Hepatocyte (in vitro differentiated cells): ENCODE results near the gene CYSTM1. TPM values are rescaled to one million over a fixed set of nuclear protein-coding genes. Genes with fewer than 3 reads are reported as not detected.

ENCODE experiments used
- DNase-seq: peaks from one replicate; pipeline ENCODE4 v3.0.0-alpha.2; 2016; ENCODE audit warnings: low spot score
- H2AFZ ChIP-seq: fragments of 200-600 bp; sonication (generic); 2 replicates; pipeline ENCODE4 v1.6.0; 2016; ENCODE audit warnings: antibody characterized with exemption, mild to moderate bottlenecking
- H3K27ac ChIP-seq: fragments of 200-600 bp; sonication (generic); 2 replicates; pipeline ENCODE4 v1.5.1; 2016; ENCODE audit warnings: mild to moderate bottlenecking
- H3K27me3 ChIP-seq: fragments of 200-600 bp; sonication (generic); 2 replicates; pipeline ENCODE4 v1.6.1; 2016
- H3K36me3 ChIP-seq: fragments of 200-600 bp; sonication (generic); replicated peaks from 2 replicates; pipeline ENCODE4 v1.5.1; 2016; ENCODE audit warnings: low read depth; ENCODE audit not compliant: insufficient read depth
- H3K4me1 ChIP-seq: fragments of 200-600 bp; sonication (generic); 2 replicates; pipeline ENCODE4 v1.5.1; 2016; ENCODE audit warnings: mild to moderate bottlenecking, moderate library complexity; ENCODE audit not compliant: insufficient read depth
- H3K4me2 ChIP-seq: fragments of 200-600 bp; sonication (generic); 2 replicates; pipeline ENCODE4 v1.6.0; 2016
- H3K4me3 ChIP-seq: fragments of 200-600 bp; sonication (generic); 2 replicates; pipeline ENCODE4 v1.5.1; 2016; ENCODE audit warnings: mild to moderate bottlenecking
- H3K79me2 ChIP-seq: fragments of 200-600 bp; sonication (generic); 2 replicates; pipeline ENCODE4 v1.6.0; 2017; ENCODE audit warnings: mild to moderate bottlenecking
- H3K9me2 ChIP-seq: fragments of 200-600 bp; sonication (generic); replicated peaks from 2 replicates; pipeline ENCODE4 v1.6.0; 2017; ENCODE audit warnings: mild to moderate bottlenecking; ENCODE audit not compliant: insufficient read depth
- H3K9me3 ChIP-seq: fragments of 200-600 bp; sonication (generic); 2 replicates; pipeline ENCODE4 v1.5.1; 2016; ENCODE audit warnings: low read depth, mild to moderate bottlenecking
- H4K20me1 ChIP-seq: fragments of 200-600 bp; sonication (generic); 2 replicates; pipeline ENCODE4 v1.6.0; 2016; ENCODE audit warnings: mild to moderate bottlenecking; ENCODE audit not compliant: insufficient read depth, poor library complexity, severe bottlenecking
- EZH2 ChIP-seq: fragments of 200-600 bp; sonication (generic); IDR thresholded peaks from 2 replicates; pipeline ENCODE4 v1.6.1; 2016; ENCODE audit warnings: antibody characterized with exemption, mild to moderate bottlenecking, borderline replicate concordance
- EZH2phosphoT487 ChIP-seq: fragments of 200-600 bp; sonication (generic); IDR thresholded peaks from one replicate; pipeline ENCODE4 v1.6.1; 2018; ENCODE audit warnings: antibody characterized with exemption, mild to moderate bottlenecking, low read depth, moderate library complexity; ENCODE audit not compliant: unreplicated experiment, severe bottlenecking
- WGBS: methylation state at CpG from one replicate; pipeline ENCODE4 v1.1.6; 2016; ENCODE audit warnings: low lambda C conversion rate; ENCODE audit errors: missing lambda C conversion rate; 5-methylcytosine and 5-hydroxymethylcytosine counted together
- polyA plus RNA-seq: library from polyadenylated mRNA; unstranded; fragments of >200 nt; fragmentation: Nextera tagmentation; extraction: Ambion mirVana; gene quantifications from 2 replicates; pipeline ENCODE4 v1.2.1, GENCODE V29; 2016
- total RNA-seq: library from RNA; depleted of rRNA; stranded (reverse); fragments of >200 nt; gene quantifications from 2 replicates; pipeline ENCODE4 v1.2.3, GENCODE V29; 2014
- TF ChIP-seq, protein P1 (sequence below): fragments of 200-600 bp; sonication (generic); IDR thresholded peaks from 2 replicates; pipeline ENCODE4 v1.5.1; 2016; ENCODE audit warnings: antibody characterized with exemption, mild to moderate bottlenecking; ENCODE audit not compliant: poor library complexity

Gene CYSTM1
- total and polyA plus RNA-seq, 2 experiments from 2014 or later, result 111 to 262 TPM

DNA sequence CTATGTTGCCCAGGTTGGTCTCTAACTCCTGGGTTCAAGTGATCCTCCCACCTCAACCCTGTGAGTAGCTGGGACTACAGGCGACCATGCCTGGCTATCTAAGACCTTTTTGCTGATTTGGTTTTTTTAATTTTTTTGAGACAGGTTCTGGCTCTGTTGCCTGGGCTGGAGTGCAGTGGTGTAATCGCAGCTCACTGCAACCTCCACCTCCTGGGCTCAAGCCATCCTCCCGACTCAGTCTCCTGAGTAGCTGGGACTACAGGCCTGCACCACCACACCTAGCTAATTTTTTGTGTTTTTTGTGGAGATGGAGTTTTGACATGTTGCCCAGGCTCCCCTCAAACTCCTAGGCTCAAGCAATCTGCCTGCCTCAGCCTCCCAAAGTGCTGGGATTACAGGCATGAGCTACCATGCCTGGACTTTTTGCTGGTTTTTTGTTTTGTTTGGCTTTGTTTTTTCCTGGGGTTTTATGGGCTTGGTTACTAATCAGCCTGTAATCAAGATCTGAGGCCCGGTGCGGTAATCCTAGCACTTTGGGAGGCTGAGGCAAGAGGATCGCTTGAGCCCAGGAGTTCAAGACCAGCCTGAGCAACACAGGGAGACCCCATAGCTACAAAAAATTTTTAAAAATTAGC lies 3.6 kb downstream of the CYSTM1 start:
- DNase-seq, result no peak
- Histone ChIP-seq H3K27ac (no peak overlapping the region), H3K9me3 (no peaks in the 10 kb centered on the region), H2AFZ (no peak overlapping the region), H3K36me3 (no peaks in the 10 kb centered on the region), H3K9me2 (no peaks in the 10 kb centered on the region), H3K27me3 (no peaks in the 10 kb centered on the region), H3K4me2 (no peak overlapping the region), H3K4me1 (peaks cover 33% of the 10 kb centered on the region), H4K20me1 (no peaks in the 10 kb centered on the region), H3K4me3 (no peak overlapping the region), H3K79me2 (peaks cover 54% of the 10 kb centered on the region)
- WGBS, result 80% methylated on average over 6 of the region's 6 CpGs
- TF ChIP-seq EZH2, result no peak
- TF ChIP-seq EZH2phosphoT487, result no peak

DNA sequence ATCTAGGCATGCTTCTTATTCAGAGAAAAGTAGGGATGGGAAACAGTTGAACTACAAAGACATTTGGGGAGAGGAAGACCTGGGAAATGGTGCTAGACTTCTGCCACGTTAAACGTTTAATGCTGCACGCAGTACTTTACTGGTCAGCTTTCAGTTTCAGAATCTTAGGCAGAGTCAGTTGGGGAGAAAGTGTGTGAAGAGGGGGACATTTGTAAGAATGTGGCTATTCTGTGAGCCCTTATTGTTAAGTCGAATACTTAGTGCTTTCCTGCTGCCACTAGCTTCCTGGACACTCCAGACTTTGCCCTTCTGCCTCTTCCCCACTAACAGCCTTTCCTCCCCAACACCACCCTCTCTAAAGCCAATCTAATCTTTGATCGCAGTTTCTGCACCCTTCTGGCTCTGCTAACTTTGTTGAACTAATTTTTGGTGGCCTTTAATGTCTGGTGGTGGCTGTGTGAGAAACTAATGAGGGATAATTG lies 6.1 kb downstream of the CYSTM1 start:
- no peak overlapping the region for H2AFZ ChIP-seq
- H3K79me2 ChIP-seq, result peaks cover 77% of the 10 kb centered on the region
- no peaks in the 10 kb centered on the region for H3K27me3 ChIP-seq
- 62% methylated on average over 5 of the region's 5 CpGs for WGBS
- no peaks in the 10 kb centered on the region for H3K36me3 ChIP-seq
- peak overlapping the region; percentile 82 for H3K27ac ChIP-seq
- H3K9me2 ChIP-seq, result no peaks in the 10 kb centered on the region
- H4K20me1 ChIP-seq, result no peaks in the 10 kb centered on the region
- no peak overlapping the region for H3K4me3 ChIP-seq
- peak; percentile 32 for DNase-seq
- no peak for TF ChIP-seq EZH2phosphoT487
- TF ChIP-seq, protein P1, sequence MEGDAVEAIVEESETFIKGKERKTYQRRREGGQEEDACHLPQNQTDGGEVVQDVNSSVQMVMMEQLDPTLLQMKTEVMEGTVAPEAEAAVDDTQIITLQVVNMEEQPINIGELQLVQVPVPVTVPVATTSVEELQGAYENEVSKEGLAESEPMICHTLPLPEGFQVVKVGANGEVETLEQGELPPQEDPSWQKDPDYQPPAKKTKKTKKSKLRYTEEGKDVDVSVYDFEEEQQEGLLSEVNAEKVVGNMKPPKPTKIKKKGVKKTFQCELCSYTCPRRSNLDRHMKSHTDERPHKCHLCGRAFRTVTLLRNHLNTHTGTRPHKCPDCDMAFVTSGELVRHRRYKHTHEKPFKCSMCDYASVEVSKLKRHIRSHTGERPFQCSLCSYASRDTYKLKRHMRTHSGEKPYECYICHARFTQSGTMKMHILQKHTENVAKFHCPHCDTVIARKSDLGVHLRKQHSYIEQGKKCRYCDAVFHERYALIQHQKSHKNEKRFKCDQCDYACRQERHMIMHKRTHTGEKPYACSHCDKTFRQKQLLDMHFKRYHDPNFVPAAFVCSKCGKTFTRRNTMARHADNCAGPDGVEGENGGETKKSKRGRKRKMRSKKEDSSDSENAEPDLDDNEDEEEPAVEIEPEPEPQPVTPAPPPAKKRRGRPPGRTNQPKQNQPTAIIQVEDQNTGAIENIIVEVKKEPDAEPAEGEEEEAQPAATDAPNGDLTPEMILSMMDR, result no peak
- TF ChIP-seq EZH2, result no peak
- no peaks in the 10 kb centered on the region for H3K9me3 ChIP-seq
- peak overlapping the region; percentile 61 for H3K4me2 ChIP-seq
- peaks cover 33% of the 10 kb centered on the region for H3K4me1 ChIP-seq

DNA sequence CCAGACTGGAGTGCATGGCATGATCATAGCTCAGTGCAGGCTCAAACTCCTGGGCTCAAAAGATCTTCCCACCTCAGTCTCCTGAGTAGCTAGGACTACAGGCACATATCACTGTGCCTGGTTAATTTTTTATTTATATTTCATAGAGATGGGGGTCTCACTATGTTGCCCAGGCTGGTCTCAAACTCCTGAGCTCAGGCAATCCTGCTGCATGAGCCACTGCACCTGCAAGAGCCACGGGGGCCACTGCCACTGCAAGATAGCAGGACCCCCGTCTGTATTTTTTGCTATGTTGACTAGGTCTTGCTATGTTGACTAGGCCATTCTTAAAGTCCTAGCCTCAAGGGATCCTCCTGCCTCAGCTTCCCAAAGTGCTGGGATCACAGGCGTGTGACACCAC lies 6.5 kb downstream of the CYSTM1 start:
- Histone ChIP-seq H3K27me3 (no peaks in the 10 kb centered on the region), H4K20me1 (no peaks in the 10 kb centered on the region), H3K4me2 (peak overlapping the region; percentile 61), H3K9me3 (no peaks in the 10 kb centered on the region), H3K36me3 (no peaks in the 10 kb centered on the region), H3K4me1 (peaks cover 33% of the 10 kb centered on the region), H3K4me3 (no peak overlapping the region), H3K27ac (peak overlapping the region; percentile 82), H2AFZ (no peak overlapping the region), H3K79me2 (peaks cover 78% of the 10 kb centered on the region), H3K9me2 (no peaks in the 10 kb centered on the region)
- TF ChIP-seq, protein P1, result no peak
- no peak for TF ChIP-seq EZH2phosphoT487
- TF ChIP-seq EZH2, result no peak
- WGBS, result 87% methylated on average over 3 of the region's 3 CpGs
- no peak for DNase-seq

DNA sequence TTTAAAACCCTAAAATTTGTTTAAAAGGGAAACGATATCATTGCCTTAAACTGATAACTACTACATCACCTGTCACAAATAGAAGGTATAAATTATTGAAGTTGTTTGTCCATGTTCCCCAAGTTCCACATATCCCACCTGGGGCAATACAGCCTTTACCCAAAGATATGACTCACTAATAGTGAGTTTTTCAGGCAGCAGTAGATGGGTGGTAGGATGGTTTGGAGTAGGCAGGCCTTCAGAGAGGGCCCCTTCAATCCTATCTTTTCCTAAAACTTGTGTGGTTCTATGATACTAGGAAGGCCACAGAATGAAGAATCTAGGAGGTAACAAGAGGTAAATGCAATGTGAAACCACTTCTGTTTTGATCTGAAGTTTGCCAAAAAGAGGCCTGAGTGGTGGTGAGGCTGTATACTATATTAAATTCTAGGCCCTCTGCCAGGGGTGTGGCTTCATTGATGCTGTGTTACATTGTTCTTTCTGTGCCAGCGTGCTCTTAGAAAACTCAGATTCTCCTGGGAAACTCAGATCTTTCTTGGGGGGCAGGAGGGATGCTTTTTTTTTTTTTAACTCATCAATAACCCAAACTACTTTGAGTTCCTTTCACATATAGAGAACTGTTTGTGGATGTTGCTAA lies 7.2 kb downstream of the CYSTM1 start:
- peak overlapping the region; percentile 61 for H3K4me2 ChIP-seq
- H2AFZ ChIP-seq, result peak overlapping the region; percentile 10
- peaks cover 79% of the 10 kb centered on the region for H3K79me2 ChIP-seq
- no peaks in the 10 kb centered on the region for H4K20me1 ChIP-seq
- no peaks in the 10 kb centered on the region for H3K27me3 ChIP-seq
- H3K9me3 ChIP-seq, result no peaks in the 10 kb centered on the region
- peaks cover 30% of the 10 kb centered on the region for H3K4me1 ChIP-seq
- no peak for DNase-seq
- TF ChIP-seq EZH2phosphoT487 (no peak), EZH2 (no peak)
- TF ChIP-seq, protein P1, result no peak
- H3K9me2 ChIP-seq, result no peaks in the 10 kb centered on the region
- H3K27ac ChIP-seq, result peak overlapping the region; percentile 58
- H3K36me3 ChIP-seq, result no peaks in the 10 kb centered on the region
- 76% methylated on average over 2 of the region's 2 CpGs for WGBS
- no peak overlapping the region for H3K4me3 ChIP-seq
